IMR-90 (cell line): ENCODE results near the gene CXorf65. TPM values are rescaled to one million over a fixed set of nuclear protein-coding genes. Genes with fewer than 3 reads are reported as not detected.

Experiments
- ATAC-seq: fragments of 200-7000 bp; cut with Tn5 transposase; 2 replicates; pipeline ENCODE4 v1.9.1; 2020; ENCODE audit warnings: low read depth, mild to moderate bottlenecking, moderate library complexity
- BruUV-seq: library from RNA; stranded (reverse); fragments of 400-500 nt; replicated peaks from 2 replicates; lab custom pipeline; 2021; lab: Mats Ljungman, UMichigan
- CTCF ChIA-PET: fragments of 300-600 bp; formaldehyde crosslinking; extraction: SDS; loops from one replicate; lab custom pipeline; 2021; ENCODE audit warnings: antibody characterized with exemption; lab: Yijun Ruan, JAX
- POLR2A ChIA-PET: fragments of 300-600 bp; sonication (Branson Sonifier 250); formaldehyde crosslinking; loops from one replicate; lab custom pipeline; 2022; ENCODE audit warnings: antibody characterized with exemption; ENCODE audit not compliant: unreplicated experiment; lab: Charles Lee
- DNase-seq: peaks from one replicate; pipeline ENCODE4 v3.0.0; 2013
- H2AFZ ChIP-seq: replicated peaks from 2 replicates; pipeline ENCODE3; 2013; ENCODE audit warnings: low read length, mild to moderate bottlenecking; ENCODE audit not compliant: poor library complexity
- H2AK5ac ChIP-seq: 2 replicates; pipeline ENCODE4 v1.6.1; 2013; ENCODE audit warnings: low read depth, low read length, inconsistent platforms
- H2AK9ac ChIP-seq: replicated peaks from 2 replicates; pipeline ENCODE3; 2013; ENCODE audit warnings: mild to moderate bottlenecking, low read depth, low read length, moderate library complexity; ENCODE audit not compliant: poor library complexity
- H2BK120ac ChIP-seq: 2 replicates; pipeline ENCODE4 v1.6.1; 2013; ENCODE audit warnings: low read depth, low read length, inconsistent platforms
- H2BK15ac ChIP-seq: 3 replicates; pipeline ENCODE4 v1.6.1; 2013; ENCODE audit warnings: low read depth, low read length, inconsistent platforms
- H2BK20ac ChIP-seq: 2 replicates; pipeline ENCODE4 v1.6.1; 2013; ENCODE audit warnings: low read depth, mild to moderate bottlenecking, inconsistent platforms, low read length, moderate library complexity
- H2BK5ac ChIP-seq: 2 replicates; pipeline ENCODE4 v1.6.1; 2013; ENCODE audit warnings: mild to moderate bottlenecking, low read depth, low read length, inconsistent platforms; ENCODE audit not compliant: poor library complexity, severe bottlenecking
- H3K14ac ChIP-seq: replicated peaks from 2 replicates; pipeline ENCODE4 v1.6.1; 2013; ENCODE audit warnings: low read depth, low read length, inconsistent platforms
- H3K18ac ChIP-seq: 2 replicates; pipeline ENCODE4 v1.6.1; 2013; ENCODE audit warnings: low read depth, low read length, control low read depth
- H3K23ac ChIP-seq: 2 replicates; pipeline ENCODE4 v1.6.1; 2013; ENCODE audit warnings: low read depth, low read length, inconsistent platforms
- H3K27ac ChIP-seq: 2 replicates; pipeline ENCODE4 v1.5.1; 2013; ENCODE audit warnings: mild to moderate bottlenecking, control low read depth, low read length; ENCODE audit not compliant: insufficient read depth
- H3K27me3 ChIP-seq: 2 replicates; pipeline ENCODE4 v1.6.1; 2013; ENCODE audit warnings: low read length; ENCODE audit not compliant: control insufficient read depth, insufficient read depth
- H3K36me3 ChIP-seq: 2 replicates; pipeline ENCODE4 v1.6.1; 2013; ENCODE audit warnings: low read length, mixed read lengths; ENCODE audit not compliant: control insufficient read depth, insufficient read depth
- H3K4ac ChIP-seq: 2 replicates; pipeline ENCODE4 v1.6.1; 2013; ENCODE audit warnings: low read depth, low read length, inconsistent platforms
- H3K4me1 ChIP-seq: 2 replicates; pipeline ENCODE4 v1.6.1; 2013; ENCODE audit warnings: low read length, mixed read lengths; ENCODE audit not compliant: control insufficient read depth, insufficient read depth
- H3K4me2 ChIP-seq: 2 replicates; pipeline ENCODE4 v1.6.1; 2013; ENCODE audit warnings: low read depth, mild to moderate bottlenecking, control low read depth, low read length, moderate library complexity
- H3K4me3 ChIP-seq: 2 replicates; pipeline ENCODE4 v1.5.1; 2013; ENCODE audit warnings: low read depth, mild to moderate bottlenecking, control low read depth, low read length, moderate library complexity; ENCODE audit not compliant: insufficient read depth
- H3K56ac ChIP-seq: 2 replicates; pipeline ENCODE4 v1.6.1; 2013; ENCODE audit warnings: low read length, inconsistent platforms; ENCODE audit not compliant: insufficient read depth; ENCODE audit errors: extremely low read depth
- H3K79me1 ChIP-seq, 2 experiments: 2 replicates each; pipeline ENCODE4 v1.6.1; 2013; ENCODE audit warnings: low read length in 2 of 2, inconsistent platforms in 1 of 2, low read depth in 1 of 2
- H3K9ac ChIP-seq: 2 replicates; pipeline ENCODE4 v1.6.1; 2013; ENCODE audit warnings: low read depth, low read length, control low read depth
- H3K9me1 ChIP-seq: 2 replicates; pipeline ENCODE4 v1.6.1; 2013; ENCODE audit warnings: low read length, inconsistent platforms; ENCODE audit not compliant: insufficient read depth
- H3K9me3 ChIP-seq: 2 replicates; pipeline ENCODE4 v1.6.1; 2013; ENCODE audit warnings: low read length; ENCODE audit not compliant: control insufficient read depth, insufficient read depth
- H4K20me1 ChIP-seq: 2 replicates; pipeline ENCODE4 v1.6.1; 2013; ENCODE audit warnings: low read length, inconsistent platforms; ENCODE audit not compliant: insufficient read depth
- H4K5ac ChIP-seq: 2 replicates; pipeline ENCODE4 v1.6.1; 2013; ENCODE audit warnings: mild to moderate bottlenecking, low read depth, low read length, control low read depth
- H4K8ac ChIP-seq, 2 experiments: 2 replicates each; pipeline ENCODE4 v1.6.1; 2013; ENCODE audit warnings: low read depth in 2 of 2, low read length in 2 of 2, control low read depth in 1 of 2, inconsistent platforms in 1 of 2
- H4K91ac ChIP-seq: 2 replicates; pipeline ENCODE4 v1.6.1; 2013; ENCODE audit warnings: low read depth, low read length, inconsistent platforms; ENCODE audit not compliant: insufficient read depth
- CEBPB ChIP-seq: IDR thresholded peaks from 2 replicates; pipeline ENCODE4 v1.6.1; 2012; ENCODE audit warnings: low read depth, low read length, improper control_type of control experiment
- CHD1 ChIP-seq: IDR thresholded peaks from 2 replicates; pipeline ENCODE4 v1.6.1; 2012; ENCODE audit warnings: low read depth, low read length, improper control_type of control experiment
- ELK1 ChIP-seq: fragments of 150-350 bp; IDR thresholded peaks from 2 replicates; pipeline ENCODE4 v1.6.1; 2016; ENCODE audit warnings: low read depth, mild to moderate bottlenecking, low read length, moderate library complexity, borderline replicate concordance
- MAFK ChIP-seq: IDR thresholded peaks from 2 replicates; pipeline ENCODE4 v1.6.1; 2012; ENCODE audit warnings: low read depth, low read length, improper control_type of control experiment
- MAZ ChIP-seq: IDR thresholded peaks from 2 replicates; pipeline ENCODE4 v1.6.1; 2012; ENCODE audit warnings: low read depth, mild to moderate bottlenecking, low read length, improper control_type of control experiment, moderate library complexity, borderline replicate concordance
- NFE2L2 ChIP-seq: fragments of 150-350 bp; IDR thresholded peaks from 2 replicates; pipeline ENCODE4 v1.6.1; 2016; ENCODE audit warnings: low read depth, mild to moderate bottlenecking, low read length
- POLR2A ChIP-seq: IDR thresholded peaks from 2 replicates; pipeline ENCODE4 v1.6.1; 2012; ENCODE audit warnings: mild to moderate bottlenecking, low read depth, low read length
- RAD21 ChIP-seq: IDR thresholded peaks from 2 replicates; pipeline ENCODE4 v1.6.1; 2012; ENCODE audit warnings: low read length, improper control_type of control experiment
- RCOR1 ChIP-seq: IDR thresholded peaks from 2 replicates; pipeline ENCODE4 v1.6.1; 2012; ENCODE audit warnings: mild to moderate bottlenecking, low read length, improper control_type of control experiment; ENCODE audit not compliant: insufficient replicate concordance
- RFX5 ChIP-seq: IDR thresholded peaks from 2 replicates; pipeline ENCODE4 v1.8.0; 2012; ENCODE audit warnings: low read depth, mild to moderate bottlenecking, low read length, moderate library complexity
- SMC3 ChIP-seq: fragments of 150-350 bp; IDR thresholded peaks from 2 replicates; pipeline ENCODE4 v1.6.1; 2016; ENCODE audit warnings: low read depth, mild to moderate bottlenecking, antibody characterized with exemption, low read length, moderate library complexity
- WGBS, 2 experiments: methylation state at CpG; one replicate each; pipeline versions ENCODE4 v1.1.5 to v1.1.7; 2013; ENCODE audit warnings: missing lambda C conversion rate in 2 of 2; ENCODE audit not compliant: insufficient read length in 1 of 2; ENCODE audit errors: extremely low coverage in 2 of 2; 5-methylcytosine and 5-hydroxymethylcytosine counted together
- dilution Hi-C: fragments of 300-500 bp; cut with HindIII; formaldehyde crosslinking; loops from one replicate; pipeline ENCODE4 v1.14.3; 2018; ENCODE audit warnings: low sequenced_read_pairs; ENCODE audit not compliant: unreplicated experiment
- in situ Hi-C: fragments of 300-500 bp; cut with MboI; formaldehyde crosslinking; loops from 3 replicates; pipeline ENCODE4 v1.14.3; 2019; ENCODE audit warnings: low sequenced_read_pairs, inconsistent platforms, mixed read lengths
- intact Hi-C: fragments of 100-400 bp; cut with micrococcal nuclease; formaldehyde crosslinking; loops from 2 replicates; pipeline ENCODE4 v1.10.0; 2022
- polyA plus RNA-seq, 3 experiments: library from polyadenylated mRNA; depleted of rRNA; stranded (reverse); fragments of >200 nt; gene quantifications; 2 replicates each; pipeline ENCODE4 v1.2.3, GENCODE V29; 2012; ENCODE audit warnings: low replicate concordance in 1 of 3
- total RNA-seq: library from RNA; depleted of rRNA; stranded (reverse); fragments of >200 nt; gene quantifications from 2 replicates; pipeline ENCODE4 v1.2.3, GENCODE V29; 2012
- TF ChIP-seq, protein P1 (sequence below): conservative IDR thresholded peaks from 2 replicates; pipeline ENCODE4 v1.5.1; 2012; ENCODE audit warnings: mild to moderate bottlenecking, low read depth, low read length, improper control_type of control experiment
- TF ChIP-seq, protein P2 (sequence below): fragments of 150-350 bp; IDR thresholded peaks from 2 replicates; pipeline ENCODE4 v1.6.1; 2017; ENCODE audit warnings: mild to moderate bottlenecking, antibody characterized with exemption, low read length, low read depth

Gene CXorf65
- total and polyA plus RNA-seq, 2 of the 4 experiments (the other 2 are of a cell fraction) = not detected

DNA sequence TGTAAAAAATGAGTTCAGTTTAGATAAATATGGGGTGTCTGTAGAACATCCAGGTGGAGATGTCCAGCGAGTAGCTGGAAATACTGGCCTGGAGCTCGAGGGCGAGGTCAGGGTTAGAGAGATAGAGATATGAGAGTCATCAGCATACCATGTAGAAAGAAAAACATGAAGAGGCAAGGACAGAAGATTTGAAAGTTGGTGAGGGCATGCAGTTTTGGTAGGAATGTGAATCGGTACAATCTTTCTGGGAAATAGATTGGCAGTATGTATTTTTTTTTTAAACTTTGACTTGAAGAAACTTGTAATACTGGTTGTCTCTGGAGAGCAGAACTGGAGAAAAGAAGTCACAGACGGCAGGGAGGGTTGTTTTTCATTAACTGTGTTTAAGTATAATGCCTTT, 36.0 kb downstream of the CXorf65 start:
- Histone ChIP-seq H3K36me3 (peaks cover 2% of the 10 kb centered on the region; the same call in 1 of the 2 replicates), H4K91ac (no peak overlapping the region), H3K4me1 (no peaks in the 10 kb centered on the region), H3K9me3 (no peaks in the 10 kb centered on the region), H4K5ac (no peak overlapping the region), H4K8ac (no peak overlapping the region), H3K18ac (no peak overlapping the region), H2AFZ (no peak overlapping the region), H3K9me1 (no peaks in the 10 kb centered on the region), H3K23ac (no peak overlapping the region), H2BK20ac (no peak overlapping the region), H3K56ac (no peak overlapping the region), H2AK9ac (no peak overlapping the region), H2AK5ac (no peak overlapping the region), H4K20me1 (no peaks in the 10 kb centered on the region), H3K14ac (no peak overlapping the region), H3K4me3 (no peak overlapping the region), H2BK120ac (no peak overlapping the region), H3K79me1 (no peaks in the 10 kb centered on the region), H3K4ac (no peak overlapping the region), H2BK15ac (no peak overlapping the region), H2BK5ac (no peak overlapping the region), H3K27ac (no peak overlapping the region), H3K9ac (no peak overlapping the region), H3K4me2 (no peak overlapping the region), H3K27me3 (peaks cover 11% of the 10 kb centered on the region)
- intact Hi-C loops = no loop called here
- 39% methylated on average over 4 of the region's 5 CpGs; no CpG with 5 or more reads in 1 of the 2 experiments for WGBS, 2 experiments
- DNase-seq (no peak), ATAC-seq (no peak)
- in situ Hi-C loops = no loop called here
- POLR2A ChIA-PET = no interaction called here
- BruUV-seq = no TSS peak
- CTCF ChIA-PET = no interaction called here
- no peak for TF ChIP-seq SMC3
- TF ChIP-seq, protein P1, sequence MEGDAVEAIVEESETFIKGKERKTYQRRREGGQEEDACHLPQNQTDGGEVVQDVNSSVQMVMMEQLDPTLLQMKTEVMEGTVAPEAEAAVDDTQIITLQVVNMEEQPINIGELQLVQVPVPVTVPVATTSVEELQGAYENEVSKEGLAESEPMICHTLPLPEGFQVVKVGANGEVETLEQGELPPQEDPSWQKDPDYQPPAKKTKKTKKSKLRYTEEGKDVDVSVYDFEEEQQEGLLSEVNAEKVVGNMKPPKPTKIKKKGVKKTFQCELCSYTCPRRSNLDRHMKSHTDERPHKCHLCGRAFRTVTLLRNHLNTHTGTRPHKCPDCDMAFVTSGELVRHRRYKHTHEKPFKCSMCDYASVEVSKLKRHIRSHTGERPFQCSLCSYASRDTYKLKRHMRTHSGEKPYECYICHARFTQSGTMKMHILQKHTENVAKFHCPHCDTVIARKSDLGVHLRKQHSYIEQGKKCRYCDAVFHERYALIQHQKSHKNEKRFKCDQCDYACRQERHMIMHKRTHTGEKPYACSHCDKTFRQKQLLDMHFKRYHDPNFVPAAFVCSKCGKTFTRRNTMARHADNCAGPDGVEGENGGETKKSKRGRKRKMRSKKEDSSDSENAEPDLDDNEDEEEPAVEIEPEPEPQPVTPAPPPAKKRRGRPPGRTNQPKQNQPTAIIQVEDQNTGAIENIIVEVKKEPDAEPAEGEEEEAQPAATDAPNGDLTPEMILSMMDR = no peak
- no peak for TF ChIP-seq POLR2A
- TF ChIP-seq RAD21 = no peak
- TF ChIP-seq NFE2L2 = no peak
- TF ChIP-seq ELK1 = no peak
- TF ChIP-seq CEBPB = no peak
- no peak for TF ChIP-seq MAZ
- TF ChIP-seq CHD1 = no peak
- no peak for TF ChIP-seq MAFK
- no peak for TF ChIP-seq RFX5
- no peak for TF ChIP-seq RCOR1
- TF ChIP-seq, protein P2, sequence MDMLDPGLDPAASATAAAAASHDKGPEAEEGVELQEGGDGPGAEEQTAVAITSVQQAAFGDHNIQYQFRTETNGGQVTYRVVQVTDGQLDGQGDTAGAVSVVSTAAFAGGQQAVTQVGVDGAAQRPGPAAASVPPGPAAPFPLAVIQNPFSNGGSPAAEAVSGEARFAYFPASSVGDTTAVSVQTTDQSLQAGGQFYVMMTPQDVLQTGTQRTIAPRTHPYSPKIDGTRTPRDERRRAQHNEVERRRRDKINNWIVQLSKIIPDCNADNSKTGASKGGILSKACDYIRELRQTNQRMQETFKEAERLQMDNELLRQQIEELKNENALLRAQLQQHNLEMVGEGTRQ = no peak
- dilution Hi-C loops = no loop called here
